PFSK-1 (cell line): ENCODE data around the gene GSN.

Experiments used
- POLR2AphosphoS5 ChIP-seq: IDR thresholded peaks from 2 replicates; pipeline ENCODE4 v1.6.1; 2012; ENCODE audit warnings: low read depth, mild to moderate bottlenecking, control low read depth, low read length, moderate library complexity
- SIN3A ChIP-seq: IDR thresholded peaks from 2 replicates; pipeline ENCODE4 v1.6.1; 2012; ENCODE audit warnings: mild to moderate bottlenecking, low read length, moderate library complexity, borderline replicate concordance; ENCODE audit not compliant: insufficient read depth

DNA sequence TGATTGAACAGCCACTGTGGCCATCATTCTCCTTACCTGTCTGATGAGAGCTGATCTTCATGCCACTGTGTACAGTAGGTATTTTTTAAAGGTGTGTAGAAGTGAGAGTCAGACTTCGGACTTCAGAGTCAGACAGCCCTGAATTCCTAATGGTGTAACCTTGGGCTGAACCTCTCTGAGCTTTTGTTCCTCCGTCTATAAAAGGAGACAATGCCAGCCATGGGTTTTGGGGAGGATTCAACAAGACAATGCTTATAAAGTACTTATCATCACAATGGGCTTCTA lies 18.7 kb downstream of the GSN start:
- TF ChIP-seq SIN3A (no peak), POLR2AphosphoS5 (no peak)
